ENCODE data around the gene COA3. TPM values are rescaled to one million over a fixed set of nuclear protein-coding genes. Genes with fewer than 3 reads are reported as not detected.

Gene COA3
- polyA plus RNA-seq, 1 donor: 107 TPM

- DNase-seq: peak; percentile 48 to 51
- Histone ChIP-seq H3K27me3 (ENCODE audit: control insufficient read depth, insufficient read depth, low read length) (no peaks in the 10 kb centered on the region), H3K4me1 (ENCODE audit: control insufficient read depth, insufficient read depth, low read length) (no peaks in the 10 kb centered on the region), H3K27ac (ENCODE audit: low read length) (no peak overlapping the region), H3K9me3 (ENCODE audit: control insufficient read depth, low read depth, low read length) (no peaks in the 10 kb centered on the region), H3K36me3 (ENCODE audit: control insufficient read depth, insufficient read depth, low read length) (peaks cover 59% of the 10 kb centered on the region), H3K4me3 (ENCODE audit: low read length) (no peak overlapping the region)
- no CpG with 5 or more reads among the region's 6 CpGs for WGBS (ENCODE audit: insufficient coverage, low lambda C conversion rate)
Measured at GRCh38 chr17:42843358-42843934, 44.9 kb upstream of the COA3 start.

DNA sequence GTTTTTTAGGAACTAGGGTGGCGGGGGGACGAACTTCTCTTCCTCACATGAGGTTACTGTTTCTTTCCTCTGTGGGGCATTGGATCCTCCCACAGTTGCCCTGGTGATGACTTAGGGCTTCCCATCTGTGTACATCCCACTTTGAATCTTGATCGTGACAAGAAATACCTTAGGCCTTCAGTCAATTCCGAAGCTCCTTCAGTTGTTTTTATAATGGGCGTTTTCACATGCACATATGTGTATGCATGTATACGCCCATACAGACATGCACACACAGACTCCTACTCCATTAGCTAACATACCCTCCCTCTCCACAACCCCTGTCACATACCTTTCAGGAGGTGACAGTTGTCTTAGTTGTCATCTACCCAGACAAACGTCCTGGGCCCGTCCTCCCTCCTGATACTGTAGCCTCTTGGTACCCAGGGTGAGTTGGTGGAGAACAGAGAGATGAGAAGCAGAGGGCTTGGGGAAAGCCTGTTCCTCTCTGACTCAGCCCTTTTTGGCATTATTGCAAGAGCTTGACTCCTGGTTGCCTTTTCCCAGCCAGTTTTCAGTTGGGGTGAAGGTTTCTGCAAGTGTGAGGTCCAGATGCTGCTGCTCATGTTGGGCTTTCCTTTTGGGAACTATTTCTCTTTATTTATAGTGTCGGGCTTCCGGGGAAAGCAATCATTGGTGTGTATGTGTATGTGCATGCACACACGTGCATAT is 43.6 kb upstream of the COA3 start:
- no peak for DNase-seq
- H3K36me3 ChIP-seq (ENCODE audit: control insufficient read depth, insufficient read depth, low read length): peaks cover 72% of the 10 kb centered on the region

GRCh38 chr17:42835732-42836131 is 37.2 kb upstream of the COA3 start:
- WGBS (ENCODE audit: insufficient coverage, low lambda C conversion rate): no CpG with 5 or more reads among the region's 6 CpGs
- DNase-seq: no peak

More for the DNA sequence above, 43.6 kb upstream of the COA3 start:
- Histone ChIP-seq H3K4me1 (ENCODE audit: control insufficient read depth, insufficient read depth, low read length) (no peaks in the 10 kb centered on the region), H3K9me3 (ENCODE audit: control insufficient read depth, low read depth, low read length) (no peaks in the 10 kb centered on the region), H3K27me3 (ENCODE audit: control insufficient read depth, insufficient read depth, low read length) (no peaks in the 10 kb centered on the region), H3K27ac (ENCODE audit: low read length) (no peak overlapping the region), H3K4me3 (ENCODE audit: low read length) (no peak overlapping the region)
- WGBS (ENCODE audit: insufficient coverage, low lambda C conversion rate): 92% methylated on average over 4 of the region's 11 CpGs

GRCh38 chr17:42833767-42834422 is 35.4 kb upstream of the COA3 start:
- no peak for DNase-seq
- Histone ChIP-seq H3K27me3 (ENCODE audit: control insufficient read depth, insufficient read depth, low read length) (no peaks in the 10 kb centered on the region), H3K27ac (ENCODE audit: low read length) (peak overlapping the region; percentile 71), H3K4me1 (ENCODE audit: control insufficient read depth, insufficient read depth, low read length) (no peaks in the 10 kb centered on the region), H3K36me3 (ENCODE audit: control insufficient read depth, insufficient read depth, low read length) (peaks cover 28% of the 10 kb centered on the region), H3K9me3 (ENCODE audit: control insufficient read depth, low read depth, low read length) (no peaks in the 10 kb centered on the region), H3K4me3 (ENCODE audit: low read length) (peak overlapping the region; percentile 97)
- no CpG with 5 or more reads among the region's 18 CpGs for WGBS (ENCODE audit: insufficient coverage, low lambda C conversion rate)

More at GRCh38 chr17:42835732-42836131, 37.2 kb upstream of the COA3 start:
- H3K27me3 ChIP-seq (ENCODE audit: control insufficient read depth, insufficient read depth, low read length): no peaks in the 10 kb centered on the region
- H3K4me1 ChIP-seq (ENCODE audit: control insufficient read depth, insufficient read depth, low read length): no peaks in the 10 kb centered on the region
- H3K36me3 ChIP-seq (ENCODE audit: control insufficient read depth, insufficient read depth, low read length): peaks cover 42% of the 10 kb centered on the region
- no peak overlapping the region for H3K4me3 ChIP-seq (ENCODE audit: low read length)
- H3K9me3 ChIP-seq (ENCODE audit: control insufficient read depth, low read depth, low read length): no peaks in the 10 kb centered on the region
- H3K27ac ChIP-seq (ENCODE audit: low read length): no peak overlapping the region

- Histone ChIP-seq H3K4me1 (ENCODE audit: control insufficient read depth, insufficient read depth, low read length) (no peaks in the 10 kb centered on the region), H3K36me3 (ENCODE audit: control insufficient read depth, insufficient read depth, low read length) (peaks cover 20% of the 10 kb centered on the region), H3K27ac (ENCODE audit: low read length) (peak within 1 kb of the TSS; percentile 71), H3K9me3 (ENCODE audit: control insufficient read depth, low read depth, low read length) (no peaks in the 10 kb centered on the region), H3K4me3 (ENCODE audit: low read length) (peak within 1 kb of the TSS; percentile 97), H3K27me3 (ENCODE audit: control insufficient read depth, insufficient read depth, low read length) (no peaks in the 10 kb centered on the region)
- no CpG with 5 or more reads among the region's 71 CpGs for WGBS (ENCODE audit: insufficient coverage, low lambda C conversion rate)
- peak; percentile 85 to 96 for DNase-seq
Measured at GRCh38 chr17:42832934-42833766, 34.6 kb upstream of the COA3 start, which contains the start of gene PSME3. Gene PSME3, plus strand, starts transcription at chr17:42833397. Its CDS starts 235 bp downstream, at chr17:42833632.

GRCh38 chr17:42832213-42832933 is 33.9 kb upstream of the COA3 start:
- peak overlapping the region; percentile 97 for H3K4me3 ChIP-seq (ENCODE audit: low read length)
- peak overlapping the region; percentile 71 for H3K27ac ChIP-seq (ENCODE audit: low read length)
- H3K36me3 ChIP-seq (ENCODE audit: control insufficient read depth, insufficient read depth, low read length): peaks cover 13% of the 10 kb centered on the region
- no peak for DNase-seq
- 95% methylated on average over 4 of the region's 9 CpGs for WGBS (ENCODE audit: insufficient coverage, low lambda C conversion rate)
- H3K9me3 ChIP-seq (ENCODE audit: control insufficient read depth, low read depth, low read length): no peaks in the 10 kb centered on the region
- no peaks in the 10 kb centered on the region for H3K4me1 ChIP-seq (ENCODE audit: control insufficient read depth, insufficient read depth, low read length)
- no peaks in the 10 kb centered on the region for H3K27me3 ChIP-seq (ENCODE audit: control insufficient read depth, insufficient read depth, low read length)

DNA sequence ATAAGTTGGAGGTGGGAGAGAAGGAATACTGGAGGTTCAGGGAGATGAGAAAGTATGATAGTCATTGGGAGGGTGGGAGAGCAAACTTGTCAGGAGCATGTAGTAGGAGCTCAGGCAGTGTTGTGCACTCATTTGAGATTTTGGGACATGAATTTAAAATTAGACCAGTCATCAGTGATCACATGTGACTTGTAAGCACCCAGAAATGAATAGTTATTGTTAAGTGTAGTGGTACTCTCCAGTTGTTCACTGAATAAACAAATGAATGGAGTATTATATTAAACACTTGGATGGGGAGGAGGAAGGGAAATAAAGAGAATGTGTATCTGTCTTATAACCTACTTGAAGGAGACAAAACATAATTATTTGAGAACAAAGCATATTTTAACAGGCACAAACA is 32.5 kb upstream of the COA3 start:
- no peaks in the 10 kb centered on the region for H3K9me3 ChIP-seq (ENCODE audit: control insufficient read depth, low read depth, low read length)
- no peak overlapping the region for H3K4me3 ChIP-seq (ENCODE audit: low read length)
- H3K36me3 ChIP-seq (ENCODE audit: control insufficient read depth, insufficient read depth, low read length): peaks cover 4% of the 10 kb centered on the region
- H3K27me3 ChIP-seq (ENCODE audit: control insufficient read depth, insufficient read depth, low read length): no peaks in the 10 kb centered on the region
- no peak overlapping the region for H3K27ac ChIP-seq (ENCODE audit: low read length)
- H3K4me1 ChIP-seq (ENCODE audit: control insufficient read depth, insufficient read depth, low read length): no peaks in the 10 kb centered on the region
- no peak for DNase-seq

DNA sequence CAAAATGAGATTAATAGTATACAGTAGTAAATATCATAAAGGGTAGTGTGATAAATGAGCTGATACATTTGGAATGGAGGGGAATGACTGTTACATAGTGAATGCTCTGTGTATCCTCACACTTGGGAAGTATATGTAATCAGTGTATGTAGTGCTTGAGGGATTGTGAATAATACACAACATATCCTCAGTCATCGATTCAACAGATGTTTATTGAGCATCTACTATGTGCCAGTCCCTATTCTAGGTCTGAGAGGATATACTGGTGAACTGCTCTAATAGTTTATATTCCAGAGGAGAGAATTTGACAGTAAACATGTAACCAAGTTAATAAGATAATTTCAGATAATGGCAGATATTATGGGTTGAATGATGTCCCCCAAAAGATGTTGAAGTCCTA is 29.0 kb upstream of the COA3 start:
- WGBS (ENCODE audit: insufficient coverage, low lambda C conversion rate): no CpG with 5 or more reads among the region's 1 CpG
- DNase-seq: no peak

GRCh38 chr17:42821176-42821575 is 22.7 kb upstream of the COA3 start:
- H3K27ac ChIP-seq (ENCODE audit: low read length): no peak overlapping the region
- no peaks in the 10 kb centered on the region for H3K4me1 ChIP-seq (ENCODE audit: control insufficient read depth, insufficient read depth, low read length)
- H3K27me3 ChIP-seq (ENCODE audit: control insufficient read depth, insufficient read depth, low read length): no peaks in the 10 kb centered on the region
- no peak for DNase-seq
- peaks cover 46% of the 10 kb centered on the region for H3K36me3 ChIP-seq (ENCODE audit: control insufficient read depth, insufficient read depth, low read length)
- no peak overlapping the region for H3K4me3 ChIP-seq (ENCODE audit: low read length)
- WGBS (ENCODE audit: insufficient coverage, low lambda C conversion rate): no CpG with 5 or more reads among the region's 7 CpGs
- H3K9me3 ChIP-seq (ENCODE audit: control insufficient read depth, low read depth, low read length): no peaks in the 10 kb centered on the region

More for the DNA sequence above, 29.0 kb upstream of the COA3 start:
- Histone ChIP-seq H3K36me3 (ENCODE audit: control insufficient read depth, insufficient read depth, low read length) (no peaks in the 10 kb centered on the region), H3K27ac (ENCODE audit: low read length) (no peak overlapping the region), H3K4me3 (ENCODE audit: low read length) (no peak overlapping the region), H3K27me3 (ENCODE audit: control insufficient read depth, insufficient read depth, low read length) (no peaks in the 10 kb centered on the region), H3K9me3 (ENCODE audit: control insufficient read depth, low read depth, low read length) (no peaks in the 10 kb centered on the region), H3K4me1 (ENCODE audit: control insufficient read depth, insufficient read depth, low read length) (no peaks in the 10 kb centered on the region)

Measured in large intestine (tissue), 3 donors.